Measurements from ENCODE around the gene SLC35C1.
A peak's percentile ranks its signal among the peaks of the same experiment; 100 is the strongest.

The SLC35C1 gene

GRCh38 chr11:45804761-45805304 lies at the start of gene SLC35C1:
TSS of gene SLC35C1 (plus strand) at chr11:45805149. CDS start at chr11:45805802, 653 bp downstream.
- peak; percentile 93 to 96 for DNase-seq

DNA sequence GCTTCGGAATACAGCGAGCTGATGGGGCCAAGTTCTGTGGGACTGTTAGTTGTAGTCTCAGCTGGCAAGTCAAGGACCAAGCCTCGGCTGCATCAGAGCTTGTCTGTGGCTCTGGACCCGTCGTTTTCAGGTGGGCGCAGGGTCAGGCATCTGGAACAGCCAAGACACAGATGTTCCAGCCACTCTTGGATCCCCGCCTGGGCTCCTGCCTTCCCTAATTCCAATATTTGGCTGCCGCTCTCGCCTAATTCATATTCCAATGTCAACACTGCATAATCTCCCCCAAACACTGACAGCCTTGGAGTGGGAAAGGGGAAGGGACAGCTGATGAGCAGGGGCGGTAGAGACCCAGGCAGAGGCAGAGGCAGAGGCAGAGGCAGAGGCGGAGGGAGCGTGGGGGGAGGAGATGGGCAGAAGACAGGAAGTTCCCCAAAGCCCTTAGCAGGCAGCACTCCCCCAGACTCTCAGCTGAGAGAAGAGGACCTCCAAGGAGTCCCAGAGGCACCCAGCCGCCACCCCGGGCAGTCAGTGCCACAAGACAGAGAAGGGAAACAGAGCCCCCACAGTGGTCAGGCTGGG lies 49.6 kb upstream of the SLC35C1 start:
- DNase-seq: no peak

- no peak for DNase-seq
Observed at GRCh38 chr11:45756384-45757010, 48.5 kb upstream of the SLC35C1 start.

DNA sequence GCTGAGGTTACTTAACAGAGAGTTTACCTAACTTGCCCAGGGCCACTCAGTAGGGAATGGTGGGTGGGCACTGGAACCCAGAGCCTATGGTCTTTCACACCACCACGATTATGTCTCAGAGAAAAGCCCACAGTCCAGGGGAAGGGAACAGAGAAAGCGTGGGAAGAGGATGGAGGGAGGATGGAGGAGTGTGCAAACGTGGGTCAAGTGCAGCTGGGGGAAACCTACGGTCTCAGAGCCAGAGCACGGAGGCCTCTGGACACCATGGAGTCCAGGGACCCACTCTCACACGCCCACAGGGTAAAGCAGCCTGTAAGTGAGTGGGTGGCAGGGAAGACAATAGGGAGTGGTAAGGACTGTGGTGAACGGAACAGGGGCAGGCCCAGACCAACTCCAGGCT lies 47.3 kb upstream of the SLC35C1 start:
- no peak for DNase-seq

GRCh38 chr11:45761659-45762058 lies 43.3 kb upstream of the SLC35C1 start:
- DNase-seq: no peak

DNA sequence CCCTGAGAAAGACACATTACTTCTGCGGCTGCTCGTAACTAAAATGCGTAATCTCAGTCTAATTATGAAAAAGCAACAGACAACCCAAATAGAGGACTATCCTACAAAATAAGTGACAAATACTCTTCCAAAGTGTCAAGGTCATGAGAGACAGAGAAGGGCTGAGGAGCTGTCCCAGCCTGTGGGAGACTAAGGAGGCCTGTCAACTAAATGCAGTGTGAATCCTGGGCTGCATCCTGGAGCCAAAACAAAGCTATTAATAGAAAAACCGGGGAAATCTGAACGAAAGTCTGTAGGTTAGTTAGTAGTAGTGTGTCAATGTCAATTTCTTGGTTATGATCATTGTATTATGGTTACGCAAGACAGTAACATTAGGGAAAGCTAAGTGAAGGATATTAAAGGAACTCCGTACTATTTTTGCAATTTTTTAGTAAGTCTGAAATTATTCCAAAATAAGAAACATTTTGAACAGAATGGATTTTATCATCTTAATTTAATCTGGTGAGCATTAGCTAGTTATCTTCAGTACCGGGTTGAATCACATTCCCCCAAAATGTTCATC lies 39.8 kb upstream of the SLC35C1 start:
- DNase-seq: no peak

GRCh38 chr11:45765836-45766235 lies 39.1 kb upstream of the SLC35C1 start:
- DNase-seq: no peak

DNA sequence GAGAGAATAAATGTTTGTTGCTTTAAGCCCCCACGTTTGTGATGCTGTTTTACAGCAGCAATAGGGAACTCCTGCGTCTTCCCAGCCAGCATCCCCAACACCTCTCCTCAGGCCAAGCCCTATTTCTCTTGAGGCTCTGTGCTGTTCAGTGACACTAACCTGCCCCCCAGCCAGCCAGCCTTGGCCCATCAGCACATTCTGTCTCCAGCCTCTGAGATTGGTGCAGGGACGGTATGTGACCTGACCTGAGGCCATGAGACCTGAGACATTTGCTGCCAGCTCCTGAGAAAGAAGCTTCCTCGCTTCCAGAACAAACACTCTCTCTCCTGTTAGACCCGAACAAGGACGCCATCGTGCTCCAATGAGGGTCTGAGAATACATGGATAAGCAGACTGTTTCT lies 38.5 kb upstream of the SLC35C1 start:
- DNase-seq: no peak

GRCh38 chr11:45768486-45768885 lies 36.5 kb upstream of the SLC35C1 start:
- no peak for DNase-seq

DNA sequence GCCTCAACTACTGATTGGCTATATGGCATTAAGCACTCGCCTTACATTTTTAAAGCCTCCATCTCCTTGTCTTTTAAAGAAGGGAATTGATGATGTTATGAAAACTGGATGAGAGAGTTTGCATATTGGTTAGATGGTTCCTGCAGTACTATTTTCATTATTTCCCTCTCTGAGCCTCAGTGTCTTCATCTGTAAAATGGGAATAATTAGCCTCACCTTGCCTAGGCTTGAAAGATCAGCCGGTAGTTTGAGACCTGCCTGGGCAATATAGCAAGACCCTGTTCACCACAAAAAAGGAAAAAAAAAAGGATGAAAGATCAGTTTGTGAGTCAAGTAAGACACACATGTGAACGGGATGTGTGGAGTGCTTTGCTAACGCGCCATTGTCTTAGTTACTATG lies 35.0 kb upstream of the SLC35C1 start:
- DNase-seq: no peak

DNA sequence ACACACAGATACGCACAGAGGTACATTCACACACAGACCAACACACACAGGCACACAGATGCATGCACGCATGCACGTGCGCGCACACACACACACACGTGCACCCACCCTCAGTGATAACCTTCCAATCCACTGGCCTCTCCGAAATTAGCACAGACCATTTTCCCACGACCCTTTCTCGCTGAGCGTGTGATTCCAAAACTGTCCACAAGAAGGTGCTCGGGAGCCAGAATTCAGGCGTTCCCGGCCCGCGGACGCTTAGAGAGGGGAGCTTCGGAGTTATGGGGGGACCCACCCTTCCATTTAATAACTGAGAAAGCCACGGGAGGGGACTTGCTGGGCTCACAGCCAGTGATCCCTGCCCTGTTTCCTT lies 33.8 kb upstream of the SLC35C1 start:
- peak; percentile 33 to 72 for DNase-seq

GRCh38 chr11:45771566-45772448 lies 33.1 kb upstream of the SLC35C1 start:
- DNase-seq: peak; percentile 58 to 75

DNA sequence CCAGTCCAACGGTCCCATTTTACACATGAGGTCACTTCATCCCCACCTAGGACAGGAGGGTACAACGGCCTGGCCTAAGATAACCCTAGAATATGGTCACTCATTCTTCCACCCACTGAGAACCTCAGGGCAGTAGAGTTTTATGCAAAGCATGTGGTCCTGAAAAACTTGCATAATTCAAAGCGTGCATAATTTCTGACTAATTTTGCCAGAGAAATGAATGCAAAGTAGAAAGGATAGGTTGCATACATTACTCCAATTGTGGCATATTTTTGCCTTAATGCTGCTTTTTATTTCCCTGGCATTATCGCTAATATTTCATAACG lies 32.5 kb upstream of the SLC35C1 start:
- DNase-seq: no peak

DNA sequence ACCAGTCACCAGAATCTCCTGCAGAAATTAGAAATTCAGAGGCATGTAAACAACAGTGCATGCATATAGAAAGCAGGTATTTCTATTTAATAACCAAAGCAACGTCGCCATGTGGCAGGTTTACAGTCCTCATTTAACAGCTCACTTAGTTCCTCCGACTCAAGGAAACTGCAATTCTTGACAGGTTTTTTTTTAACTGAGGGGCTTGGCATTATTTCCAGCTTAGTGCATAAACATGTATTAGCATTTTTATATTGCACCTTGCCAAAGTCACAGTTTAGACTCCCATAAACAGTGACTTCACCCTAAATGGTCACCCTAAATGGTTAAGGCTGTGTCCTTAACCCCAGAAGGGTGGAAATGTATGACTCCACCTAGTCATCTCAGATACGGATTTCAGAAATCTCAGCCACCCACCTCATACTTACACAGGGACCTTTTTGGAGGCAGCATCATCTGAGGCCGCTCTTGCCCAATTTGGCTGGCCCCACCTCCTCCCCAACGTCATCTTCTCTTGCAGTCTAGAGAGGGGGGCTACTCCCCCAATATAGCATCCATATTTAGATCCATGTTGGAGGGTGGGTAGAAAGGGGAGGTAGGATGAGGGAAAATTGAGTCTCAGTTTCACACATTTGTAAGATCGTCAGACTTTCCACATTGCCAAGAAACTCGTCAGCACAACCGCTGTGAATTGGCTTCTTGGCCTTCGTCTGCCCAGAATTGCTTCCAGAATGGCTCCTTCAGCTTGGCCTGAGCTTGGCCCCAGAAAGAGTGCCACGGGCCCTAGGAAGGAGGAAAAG lies 31.8 kb upstream of the SLC35C1 start:
- no peak for DNase-seq

DNA sequence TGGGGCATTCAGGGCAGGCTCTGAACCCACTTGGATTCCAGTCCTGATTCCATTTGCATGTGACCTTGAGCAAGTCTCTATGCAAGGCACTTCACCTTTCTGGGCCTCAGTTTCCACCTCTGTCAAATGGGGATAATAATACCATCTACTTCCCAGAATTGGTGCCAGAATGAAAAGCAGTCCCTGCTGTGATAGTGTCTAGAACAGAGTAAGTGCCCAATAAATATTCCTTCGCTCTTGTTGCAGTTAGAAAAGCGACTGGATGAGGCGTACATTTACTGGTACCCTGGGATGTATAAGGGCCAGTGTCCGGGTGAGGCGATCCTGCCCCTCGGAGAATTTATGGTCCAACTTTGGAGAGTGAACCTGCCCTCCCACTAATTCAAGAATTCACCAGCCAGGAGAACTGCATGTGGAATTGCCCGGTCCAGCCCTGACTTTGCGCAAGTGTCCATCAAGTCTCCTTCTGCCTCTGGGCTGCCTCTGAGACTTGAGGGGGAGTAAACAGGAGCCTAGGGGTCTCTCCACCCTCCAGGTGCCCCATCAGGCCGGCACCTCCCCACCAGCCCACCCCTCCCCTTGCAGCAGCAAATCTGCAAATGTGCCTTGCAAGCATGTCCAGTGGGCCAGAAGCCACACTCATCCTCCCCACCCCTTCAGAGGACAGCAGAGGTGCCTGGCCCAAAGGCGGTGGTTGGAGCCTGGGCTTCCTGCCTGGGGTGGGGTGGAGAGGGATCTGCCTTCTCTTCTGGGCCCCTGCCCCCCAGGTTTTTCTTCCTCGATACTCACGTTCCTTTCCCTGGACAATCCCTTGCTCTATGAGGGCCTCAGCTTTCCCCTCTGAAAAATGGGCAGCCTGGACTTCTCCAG lies 30.9 kb upstream of the SLC35C1 start:
- DNase-seq: no peak

- DNase-seq: no peak
Observed at GRCh38 chr11:45774786-45775185, 30.2 kb upstream of the SLC35C1 start.

DNA sequence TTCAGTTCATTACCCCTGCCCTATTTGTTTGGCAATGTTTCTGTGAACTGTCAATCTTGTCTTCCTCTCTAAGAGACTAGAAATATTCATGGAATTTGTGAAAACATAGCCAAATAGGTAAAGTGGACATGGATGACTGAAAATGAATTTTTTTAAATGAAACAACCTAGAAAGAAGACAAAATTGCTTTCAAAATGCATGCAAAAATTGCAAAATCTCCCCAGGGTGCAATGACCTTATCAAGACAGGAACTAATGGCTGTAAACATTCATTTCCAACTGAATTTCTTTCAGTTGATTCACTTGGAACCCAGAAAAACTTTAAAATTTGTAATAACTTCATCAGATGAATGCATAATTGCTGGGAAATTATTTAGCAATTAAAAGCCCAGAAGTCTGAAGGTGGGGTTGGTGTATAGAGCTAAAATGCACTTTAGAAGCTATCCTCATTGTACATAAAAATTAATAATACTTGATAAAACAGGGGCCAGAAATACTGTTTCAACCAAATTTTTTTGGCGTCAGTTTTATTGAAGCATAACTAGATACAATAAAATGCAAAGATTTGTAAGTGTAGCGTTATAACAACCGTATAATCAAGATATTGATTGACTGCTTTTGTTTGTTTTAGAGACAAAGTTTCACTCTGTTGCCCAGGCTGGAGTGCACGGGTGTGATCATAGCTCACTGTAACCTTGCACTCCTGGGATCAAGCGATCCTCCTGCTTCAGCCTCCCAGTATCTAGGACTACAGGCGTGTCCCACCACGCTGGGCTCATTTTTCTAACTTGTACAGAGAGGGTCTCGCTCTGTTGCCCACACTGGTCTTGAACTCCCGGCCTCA lies 27.6 kb upstream of the SLC35C1 start:
- no peak for DNase-seq

GRCh38 chr11:45778341-45778740 lies 26.6 kb upstream of the SLC35C1 start:
- no peak for DNase-seq

DNA sequence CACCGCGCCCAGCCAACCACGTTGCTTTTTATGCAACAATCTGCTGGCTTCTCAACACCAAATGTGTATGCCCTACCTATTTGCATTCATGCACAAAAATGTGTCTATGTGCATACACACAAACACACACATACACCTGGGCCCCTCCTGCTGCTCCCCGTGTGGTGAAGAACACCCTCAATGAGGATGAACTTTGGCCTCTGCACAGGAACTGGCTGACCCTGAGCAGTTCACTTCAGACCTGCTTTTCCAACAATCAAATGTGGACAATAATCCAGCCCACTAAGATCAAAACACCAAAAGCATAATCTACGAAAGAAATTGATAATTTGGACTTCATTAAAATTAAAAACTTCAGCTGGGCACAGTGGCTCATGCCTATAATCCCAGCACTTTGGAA lies 25.3 kb upstream of the SLC35C1 start:
- no peak for DNase-seq

DNA sequence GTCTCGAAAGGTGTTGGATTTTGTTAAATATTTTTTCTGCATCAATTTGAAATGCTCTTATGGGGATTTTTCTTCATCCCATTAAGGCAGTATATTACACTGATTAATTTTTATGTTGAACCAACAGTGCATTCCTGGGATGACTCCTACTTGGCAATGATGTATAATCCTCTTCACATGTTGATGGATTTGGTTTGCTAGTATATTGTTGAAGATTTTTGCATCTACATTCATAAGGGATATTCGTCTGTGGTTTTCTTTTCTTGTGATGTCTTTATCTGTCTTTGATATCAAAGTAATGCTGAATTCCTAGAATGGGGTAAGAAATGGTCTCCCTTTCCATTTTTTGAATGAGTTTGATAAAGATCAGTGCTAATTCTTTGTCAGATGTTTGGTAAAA lies 18.7 kb upstream of the SLC35C1 start:
- DNase-seq: no peak

GRCh38 chr11:45788887-45789286 lies 16.1 kb upstream of the SLC35C1 start:
- no peak for DNase-seq
